ENCODE measurements around the gene TMEM186.
"Not testable (repeated sequence)": the region's sequence is repeated elsewhere in the genome, so short reads cannot be mapped to it uniquely, and the experiment has no call there.

TMEM186 gene

DNA sequence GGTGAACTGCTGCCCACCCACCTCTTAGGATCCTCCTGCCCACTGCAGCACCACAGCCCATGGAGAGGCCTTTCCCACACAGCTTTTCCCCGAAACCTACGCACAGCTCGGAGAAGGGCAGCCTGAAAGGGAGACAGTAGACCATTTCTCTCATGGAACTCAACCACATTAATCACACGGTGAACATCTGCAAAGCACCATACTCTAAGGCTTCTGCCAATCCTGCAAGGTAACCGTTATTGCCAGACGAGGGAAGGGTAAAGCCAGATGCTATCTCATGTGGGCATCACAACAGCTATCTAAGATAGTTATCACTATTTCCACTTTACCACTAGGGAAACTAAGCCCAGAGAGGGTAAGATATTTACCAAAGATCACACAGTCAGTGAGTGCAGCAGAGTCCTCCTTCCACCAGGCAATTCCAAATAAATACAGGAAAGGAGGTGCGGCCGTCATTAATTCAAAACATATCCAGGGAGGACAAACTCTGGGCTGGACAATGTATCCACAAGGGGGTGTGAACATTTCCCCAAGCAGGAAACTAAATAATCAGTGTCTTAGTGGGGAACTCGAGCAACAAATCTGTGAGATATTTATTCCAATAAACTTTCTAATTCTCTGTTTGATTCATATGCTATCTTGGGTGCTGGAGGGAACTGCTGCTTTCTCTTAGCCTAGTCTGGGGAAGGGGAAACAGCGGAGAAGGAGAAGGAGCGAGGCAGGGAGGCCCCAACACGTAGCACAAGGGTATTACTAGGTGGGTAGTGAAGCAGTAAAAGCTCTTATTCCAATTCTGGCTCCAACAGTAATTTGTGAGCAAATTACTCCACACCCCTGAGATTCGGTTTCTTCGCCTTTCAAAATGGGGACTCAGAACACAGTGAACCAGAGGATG lies 723 bp downstream of the TMEM186 start:
- H3K4me3 ChIP-seq (ENCODE audit: low read length): peak overlapping the region; percentile 96
- TF ChIP-seq, protein P1, sequence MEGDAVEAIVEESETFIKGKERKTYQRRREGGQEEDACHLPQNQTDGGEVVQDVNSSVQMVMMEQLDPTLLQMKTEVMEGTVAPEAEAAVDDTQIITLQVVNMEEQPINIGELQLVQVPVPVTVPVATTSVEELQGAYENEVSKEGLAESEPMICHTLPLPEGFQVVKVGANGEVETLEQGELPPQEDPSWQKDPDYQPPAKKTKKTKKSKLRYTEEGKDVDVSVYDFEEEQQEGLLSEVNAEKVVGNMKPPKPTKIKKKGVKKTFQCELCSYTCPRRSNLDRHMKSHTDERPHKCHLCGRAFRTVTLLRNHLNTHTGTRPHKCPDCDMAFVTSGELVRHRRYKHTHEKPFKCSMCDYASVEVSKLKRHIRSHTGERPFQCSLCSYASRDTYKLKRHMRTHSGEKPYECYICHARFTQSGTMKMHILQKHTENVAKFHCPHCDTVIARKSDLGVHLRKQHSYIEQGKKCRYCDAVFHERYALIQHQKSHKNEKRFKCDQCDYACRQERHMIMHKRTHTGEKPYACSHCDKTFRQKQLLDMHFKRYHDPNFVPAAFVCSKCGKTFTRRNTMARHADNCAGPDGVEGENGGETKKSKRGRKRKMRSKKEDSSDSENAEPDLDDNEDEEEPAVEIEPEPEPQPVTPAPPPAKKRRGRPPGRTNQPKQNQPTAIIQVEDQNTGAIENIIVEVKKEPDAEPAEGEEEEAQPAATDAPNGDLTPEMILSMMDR (conservative IDR thresholded peaks at IDR 0.05; ENCODE audit: low read length): no peak; the same call in 1 of the 2 replicates
- DNase-seq (ENCODE audit: low read depth): peak; percentile 19

DNA sequence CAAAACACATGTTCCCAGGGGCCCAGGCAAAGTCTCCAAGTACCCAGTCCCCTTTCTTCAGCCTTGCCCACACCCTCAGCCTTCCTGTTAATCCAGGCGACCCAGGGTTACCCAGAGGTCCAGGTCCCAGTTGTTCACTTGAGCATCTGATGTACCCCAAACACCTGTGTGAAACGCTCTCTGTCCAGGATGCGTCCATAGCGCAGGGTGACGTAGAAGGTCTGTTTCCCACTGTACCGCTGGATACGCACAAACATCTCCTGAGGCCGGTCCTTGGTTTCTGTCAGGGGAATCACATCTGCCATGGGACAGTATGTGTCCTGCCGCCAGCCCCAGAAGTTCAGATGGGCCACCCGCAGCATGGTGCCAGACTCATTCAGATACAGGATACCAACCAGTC lies 1.6 kb downstream of the TMEM186 start:
- TF ChIP-seq, protein P1 (conservative IDR thresholded peaks at IDR 0.05; ENCODE audit: low read length): no peak
- no peak for DNase-seq (ENCODE audit: low read depth)
- no peak overlapping the region for H3K4me3 ChIP-seq (ENCODE audit: low read length)

GRCh38 chr16:8795091-8795490 lies 2.3 kb downstream of the TMEM186 start:
- no peak for DNase-seq (ENCODE audit: low read depth)
- no peak overlapping the region for H3K4me3 ChIP-seq (ENCODE audit: low read length)
- TF ChIP-seq, protein P1 (conservative IDR thresholded peaks at IDR 0.05; ENCODE audit: low read length): no peak

DNA sequence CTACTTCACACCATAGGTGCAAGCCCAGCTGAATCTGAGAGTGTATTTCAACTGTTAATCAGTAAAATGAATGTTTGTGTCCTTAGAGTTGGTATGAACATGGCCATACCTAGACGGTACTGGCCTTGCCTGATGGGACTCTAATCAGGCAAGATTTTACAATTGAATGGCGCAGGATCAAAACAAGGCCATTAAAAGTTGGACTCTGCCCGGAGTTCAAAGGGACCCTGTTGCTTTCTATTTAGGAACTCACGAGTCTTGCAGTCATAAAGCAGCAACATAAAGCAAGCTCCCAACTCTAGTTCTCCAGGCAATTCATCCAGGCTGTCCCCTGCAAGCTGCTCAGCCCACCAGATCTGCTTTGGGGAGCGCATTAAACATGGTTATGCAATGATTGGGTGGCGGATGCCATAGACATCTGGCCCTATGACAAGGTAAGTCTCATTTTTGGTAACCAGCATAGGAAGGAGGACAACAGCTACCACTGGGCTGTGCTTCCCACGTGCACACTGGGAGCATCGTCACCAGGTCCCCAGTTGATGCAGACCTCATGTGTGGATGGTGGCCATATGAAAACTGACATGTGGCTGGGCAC lies 8.8 kb downstream of the TMEM186 start:
- no peak for DNase-seq (ENCODE audit: low read depth)
- no peak overlapping the region for H3K4me3 ChIP-seq (ENCODE audit: low read length)
- TF ChIP-seq, protein P1 (conservative IDR thresholded peaks at IDR 0.05; ENCODE audit: low read length): no peak

DNA sequence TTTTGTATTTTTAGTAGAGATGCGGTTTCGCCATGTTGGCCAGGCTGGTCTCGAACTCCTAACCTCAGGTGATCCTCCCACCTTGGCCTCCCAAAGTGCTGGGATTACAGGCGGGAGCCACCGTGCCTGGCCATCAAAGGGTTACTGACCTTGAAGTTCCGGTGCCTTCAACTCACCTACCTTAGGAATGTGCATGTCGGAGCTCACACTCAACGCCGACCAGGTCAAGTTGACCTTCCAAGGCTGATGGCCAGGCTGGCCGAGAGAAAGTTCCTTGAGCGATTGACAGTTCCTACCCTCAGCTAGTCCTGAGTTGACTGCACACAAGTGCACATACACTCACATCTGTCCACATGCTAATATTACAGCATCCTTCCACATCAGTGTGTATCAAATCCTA lies 11.1 kb downstream of the TMEM186 start:
- DNase-seq (ENCODE audit: low read depth); H3K4me3 ChIP-seq (ENCODE audit: low read length): not testable (repeated sequence)

DNA sequence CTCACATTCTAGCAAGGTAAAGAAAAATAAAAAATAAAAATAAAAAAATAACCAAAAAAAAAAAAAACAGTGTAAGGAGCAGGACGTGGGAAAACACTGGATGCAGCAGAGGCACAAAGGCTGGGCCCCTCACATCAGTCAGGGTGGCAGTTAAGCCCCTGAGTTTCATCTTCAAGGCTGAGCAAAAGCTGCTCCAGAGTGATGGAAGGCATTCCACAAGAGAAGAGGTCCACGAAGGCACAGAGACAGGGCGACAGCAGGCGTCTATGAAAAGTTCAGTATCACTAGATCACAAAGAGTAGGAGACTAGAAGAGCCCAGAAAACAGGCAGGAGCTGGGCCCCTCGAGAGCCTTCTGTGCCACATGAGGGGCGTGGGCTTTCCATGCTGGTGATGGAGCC lies 12.0 kb downstream of the TMEM186 start:
- TF ChIP-seq, protein P1 (conservative IDR thresholded peaks at IDR 0.05; ENCODE audit: low read length): no peak
- H3K4me3 ChIP-seq (ENCODE audit: low read length): no peak overlapping the region
- no peak for DNase-seq (ENCODE audit: low read depth)

GRCh38 chr16:8782673-8783072 lies 14.8 kb downstream of the TMEM186 start:
- TF ChIP-seq, protein P1 (conservative IDR thresholded peaks at IDR 0.05; ENCODE audit: low read length): no peak
- no peak overlapping the region for H3K4me3 ChIP-seq (ENCODE audit: low read length)
- DNase-seq (ENCODE audit: low read depth): no peak

Measured in AG10803 (cell line).